B cell (primary cell): ENCODE results near the gene KPNB1. TPM values are rescaled to one million over a fixed set of nuclear protein-coding genes. Genes with fewer than 3 reads are reported as not detected.

Experiments
- ATAC-seq: fragments of 200-7000 bp; cut with Tn5 transposase; one replicate; pipeline ENCODE4 v1.10.0; 2021; ENCODE audit warnings: low read depth, mild to moderate bottlenecking, moderate number of reproducible peaks, moderate library complexity
- CTCF ChIA-PET: fragments of 350-600 bp; sonication (Branson Sonifier 250); formaldehyde crosslinking; loops from one replicate; lab custom pipeline; 2021; ENCODE audit warnings: antibody characterized with exemption, inconsistent platforms; lab: Charles Lee
- POLR2A ChIA-PET: fragments of 350-600 bp; sonication (Branson Sonifier 250); formaldehyde crosslinking; loops from one replicate; lab custom pipeline; 2021; ENCODE audit warnings: antibody characterized with exemption; lab: Charles Lee
- DNase-seq: peaks from one replicate; pipeline ENCODE4 v3.0.0; 2013
- H2AFZ ChIP-seq: 2 replicates; pipeline ENCODE4 v1.6.1; 2012; ENCODE audit warnings: mild to moderate bottlenecking, low read depth, low read length; ENCODE audit not compliant: insufficient read depth, poor library complexity, severe bottlenecking
- H3K27ac ChIP-seq, 2 donors: 1 replicate in 1 of 2; 2 replicates in 1 of 2; pipeline ENCODE4 v1.5.1; 2012 to 2013; ENCODE audit warnings: low read length in 2 of 2, mild to moderate bottlenecking in 2 of 2, moderate library complexity in 1 of 2
- H3K27me3 ChIP-seq, 4 experiments: fragments of 200-600 bp in 1 of 4; sonication (generic) in 1 of 4; replicated peaks in 1 of 4; 1 replicate in 2 of 4; 2 replicates in 2 of 4; pipeline versions ENCODE4 v1.6.1 to v1.7.0; 2013 to 2016; ENCODE audit warnings: low read length in 3 of 4, mild to moderate bottlenecking in 2 of 4, mixed read lengths in 1 of 4, moderate library complexity in 1 of 4; ENCODE audit not compliant: insufficient read depth in 4 of 4, control insufficient read depth in 3 of 4; ENCODE audit errors: control extremely low read depth in 1 of 4
- H3K36me3 ChIP-seq, 2 experiments: replicated peaks in 1 of 2; 1 replicate in 1 of 2; 2 replicates in 1 of 2; pipeline versions ENCODE4 v1.6.1 to v1.7.1; 2013; ENCODE audit warnings: low read length in 1 of 2; ENCODE audit not compliant: insufficient read depth in 2 of 2, control insufficient read depth in 1 of 2; ENCODE audit errors: control extremely low read depth in 1 of 2, extremely low read depth in 1 of 2
- H3K4me1 ChIP-seq, 2 donors: fragments of 200-600 bp in 1 of 2; sonication (generic) in 1 of 2; 1 replicate in 1 of 2; 2 replicates in 1 of 2; pipeline versions ENCODE4 v1.5.1 to v1.6.1; 2013 to 2017; ENCODE audit warnings: low read length in 2 of 2; ENCODE audit not compliant: control insufficient read depth in 2 of 2, insufficient read depth in 2 of 2
- H3K4me2 ChIP-seq: replicated peaks from 2 replicates; pipeline ENCODE3; 2012; ENCODE audit warnings: mild to moderate bottlenecking, low read depth, low read length; ENCODE audit not compliant: poor library complexity, severe bottlenecking
- H3K4me3 ChIP-seq, 5 experiments: fragments of 200-600 bp in 1 of 5; sonication (generic) in 1 of 5; 1 replicate in 3 of 5; 2 replicates in 2 of 5; pipeline versions ENCODE4 v1.5.1 to v1.7.0; 2011 to 2016; ENCODE audit warnings: low read length in 4 of 5, mild to moderate bottlenecking in 4 of 5, low read depth in 2 of 5, control low read depth in 1 of 5, moderate library complexity in 1 of 5; ENCODE audit not compliant: insufficient read depth in 1 of 5; ENCODE audit errors: control extremely low read depth in 1 of 5, extremely low read depth in 1 of 5
- H3K79me2 ChIP-seq: fragments of 200-600 bp; sonication (generic); one replicate; pipeline ENCODE4 v1.6.0; 2016; ENCODE audit warnings: low read length; ENCODE audit not compliant: control insufficient read depth, insufficient read depth
- H3K9ac ChIP-seq: fragments of 200-600 bp; sonication (generic); 2 replicates; pipeline ENCODE4 v1.6.1; 2017; ENCODE audit warnings: mild to moderate bottlenecking, low read length, moderate library complexity
- H3K9me3 ChIP-seq, 3 donors: one replicate each; pipeline versions ENCODE4 v1.6.1 to v1.7.1; 2013; ENCODE audit warnings: low read length in 2 of 3; ENCODE audit not compliant: control insufficient read depth in 2 of 3, insufficient read depth in 1 of 3; ENCODE audit errors: control extremely low read depth in 1 of 3
- H4K20me1 ChIP-seq: 2 replicates; pipeline ENCODE4 v1.6.0; 2012; ENCODE audit warnings: mild to moderate bottlenecking, low read length; ENCODE audit not compliant: insufficient read depth, control insufficient read depth, poor library complexity, severe bottlenecking
- H3K27ac Mint-ChIP-seq: one replicate; pipeline ENCODE4 v1.8.0; 2021; ENCODE audit warnings: mixed read lengths
- H3K27me3 Mint-ChIP-seq: one replicate; pipeline ENCODE4 v1.8.0; 2021; ENCODE audit warnings: mixed read lengths
- H3K4me1 Mint-ChIP-seq: one replicate; pipeline ENCODE4 v1.8.0; 2021; ENCODE audit warnings: mixed read lengths
- H3K4me3 Mint-ChIP-seq: one replicate; pipeline ENCODE4 v1.8.0; 2021; ENCODE audit warnings: mixed read lengths
- H3K9me3 Mint-ChIP-seq: one replicate; pipeline ENCODE4 v1.8.0; 2022; ENCODE audit warnings: mixed read lengths; ENCODE audit not compliant: insufficient read depth
- EZH2 ChIP-seq: IDR thresholded peaks from 2 replicates; pipeline ENCODE4 v1.6.1; 2012; ENCODE audit warnings: borderline replicate concordance, low read depth, mild to moderate bottlenecking, moderate library complexity, low read length; ENCODE audit not compliant: insufficient read depth, poor library complexity, severe bottlenecking
- WGBS: methylation state at CpG from one replicate; pipeline ENCODE4 v1.1.5; 2013; ENCODE audit warnings: missing lambda C conversion rate; ENCODE audit not compliant: insufficient coverage; 5-methylcytosine and 5-hydroxymethylcytosine counted together
- intact Hi-C: fragments of 100-400 bp; cut with micrococcal nuclease; formaldehyde crosslinking; loops from one replicate; pipeline ENCODE4 v1.10.0; 2022
- polyA plus RNA-seq: library from polyadenylated mRNA; depleted of rRNA; stranded (reverse); fragments of >200 nt; gene quantifications from 2 replicates; pipeline ENCODE4 v1.2.3, GENCODE V29; 2012
- total RNA-seq, 2 donors: library from RNA; stranded (reverse); fragments of 120-200 nt in 1 of 2; gene quantifications; 1 replicate in 1 of 2; 2 replicates in 1 of 2; pipeline versions ENCODE4 v1.2.3 to v1.2.4, GENCODE V29; 2013 to 2022
- TF ChIP-seq, protein P1 (sequence below): fragments of 200-600 bp; IDR thresholded peaks from one replicate; pipeline ENCODE4 v1.8.0; 2022; ENCODE audit warnings: antibody characterized with exemption, mild to moderate bottlenecking

Gene KPNB1
- total and polyA plus RNA-seq, 2 donors (not counting 1 experiment from before 2014, with no cell fraction given) = 60.6 to 278 TPM

GRCh38 chr17:47670064-47670463 lies 20.3 kb downstream of the KPNB1 start:
- 0% methylated on average over 1 of the region's 1 CpG for WGBS
- ATAC-seq = peak; percentile 53
- intact Hi-C loops = no loop called here

GRCh38 chr17:47674499-47674898 lies 24.8 kb downstream of the KPNB1 start:
- intact Hi-C loops = no loop called here
- Mint-ChIP-seq H3K27me3 (no peaks in the 10 kb centered on the region), H3K4me1 (peaks cover 12% of the 10 kb centered on the region), H3K27ac (no peak overlapping the region), H3K9me3 (no peaks in the 10 kb centered on the region), H3K4me3 (no peak overlapping the region)
- WGBS = 98% methylated on average over 3 of the region's 4 CpGs
- ChIA-PET POLR2A (no interaction called here), CTCF (interaction anchor here (1.0 to 2.0 kb wide), 3 partner anchors 10 to 58 kb away, joined by 3 to 12 read pairs (median 3); no protein-coding TSS in a partner anchor)
- ATAC-seq = no peak
- Histone ChIP-seq H3K36me3 (peaks cover 9 to 94% of the 10 kb centered on the region in 2 experiments), H3K27me3 (no peaks in the 10 kb centered on the region), H2AFZ (no peak overlapping the region), H3K4me3 (no peak overlapping the region), H3K79me2 (peaks cover 24% of the 10 kb centered on the region), H4K20me1 (peaks cover 34% of the 10 kb centered on the region), H3K4me1 (peaks cover 8 to 12% of the 10 kb centered on the region in 2 donors), H3K4me2 (no peak overlapping the region), H3K9ac (no peak overlapping the region), H3K9me3 (no peaks in the 10 kb centered on the region), H3K27ac (no peak overlapping the region)
- no peak for DNase-seq
- no peak for TF ChIP-seq EZH2
- TF ChIP-seq, protein P1, sequence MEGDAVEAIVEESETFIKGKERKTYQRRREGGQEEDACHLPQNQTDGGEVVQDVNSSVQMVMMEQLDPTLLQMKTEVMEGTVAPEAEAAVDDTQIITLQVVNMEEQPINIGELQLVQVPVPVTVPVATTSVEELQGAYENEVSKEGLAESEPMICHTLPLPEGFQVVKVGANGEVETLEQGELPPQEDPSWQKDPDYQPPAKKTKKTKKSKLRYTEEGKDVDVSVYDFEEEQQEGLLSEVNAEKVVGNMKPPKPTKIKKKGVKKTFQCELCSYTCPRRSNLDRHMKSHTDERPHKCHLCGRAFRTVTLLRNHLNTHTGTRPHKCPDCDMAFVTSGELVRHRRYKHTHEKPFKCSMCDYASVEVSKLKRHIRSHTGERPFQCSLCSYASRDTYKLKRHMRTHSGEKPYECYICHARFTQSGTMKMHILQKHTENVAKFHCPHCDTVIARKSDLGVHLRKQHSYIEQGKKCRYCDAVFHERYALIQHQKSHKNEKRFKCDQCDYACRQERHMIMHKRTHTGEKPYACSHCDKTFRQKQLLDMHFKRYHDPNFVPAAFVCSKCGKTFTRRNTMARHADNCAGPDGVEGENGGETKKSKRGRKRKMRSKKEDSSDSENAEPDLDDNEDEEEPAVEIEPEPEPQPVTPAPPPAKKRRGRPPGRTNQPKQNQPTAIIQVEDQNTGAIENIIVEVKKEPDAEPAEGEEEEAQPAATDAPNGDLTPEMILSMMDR = no peak

More at GRCh38 chr17:47670064-47670463, 20.3 kb downstream of the KPNB1 start:
- peaks cover 8 to 12% of the 10 kb centered on the region in 2 donors for H3K4me1 ChIP-seq
- H3K36me3 ChIP-seq = peaks cover 24 to 94% of the 10 kb centered on the region in 2 experiments
- no peak overlapping the region for H2AFZ ChIP-seq
- DNase-seq = no peak
- POLR2A ChIA-PET = no interaction called here
- H3K27me3 ChIP-seq = no peaks in the 10 kb centered on the region
- peak overlapping the region in 1 of 2 donors; percentile 60 for H3K27ac ChIP-seq
- Mint-ChIP-seq H3K9me3 (no peaks in the 10 kb centered on the region), H3K27me3 (no peaks in the 10 kb centered on the region), H3K4me1 (peaks cover 13% of the 10 kb centered on the region), H3K27ac (peak overlapping the region; percentile 28), H3K4me3 (no peak overlapping the region)
- no peak for TF ChIP-seq EZH2
- TF ChIP-seq, protein P1 = no peak
- no peak overlapping the region for H3K4me3 ChIP-seq
- peaks cover 39% of the 10 kb centered on the region for H3K79me2 ChIP-seq
- no peaks in the 10 kb centered on the region for H3K9me3 ChIP-seq
- H3K9ac ChIP-seq = no peak overlapping the region
- CTCF ChIA-PET = no interaction called here
- H3K4me2 ChIP-seq = no peak overlapping the region
- peaks cover 31% of the 10 kb centered on the region for H4K20me1 ChIP-seq
